GM18951 (cell line): ENCODE data around the gene NCOA7.
A peak's percentile ranks its signal among the peaks of the same experiment; 100 is the strongest.
"Not testable (repeated sequence)": the region's sequence is repeated elsewhere in the genome, so short reads cannot be mapped to it uniquely, and the experiment has no call there.

ENCODE experiments used
- POLR2A ChIP-seq: IDR thresholded peaks from 4 replicates; pipeline ENCODE4 v1.6.1; 2011; ENCODE audit warnings: mild to moderate bottlenecking; ENCODE audit not compliant: insufficient read length, insufficient read depth; ENCODE audit errors: extremely low read depth
- in situ Hi-C: fragments of 300-500 bp; cut with MboI; formaldehyde crosslinking; loops from one replicate; pipeline ENCODE4 v1.12.0; 2022; ENCODE audit warnings: low sequenced_read_pairs, mixed read lengths, inconsistent platforms; ENCODE audit not compliant: unreplicated experiment

Gene NCOA7

GRCh38 chr6:125766641-125767040, 24.1 kb upstream of the NCOA7 start:
- no peak for TF ChIP-seq POLR2A
- in situ Hi-C loops, result loop anchor here (25.0 kb wide), 1 partner anchor 254 kb away; no protein-coding TSS in a partner anchor

- TF ChIP-seq POLR2A, result no peak
- in situ Hi-C loops, result loop anchor here (25.0 kb wide), 1 partner anchor 257 kb away; no protein-coding TSS in a partner anchor
Observed at GRCh38 chr6:125769147-125769783, 21.5 kb upstream of the NCOA7 start.

GRCh38 chr6:125773387-125774341, 17.1 kb upstream of the NCOA7 start:
- in situ Hi-C loops, result loop anchor here (25.0 kb wide), 1 partner anchor 261 kb away; no protein-coding TSS in a partner anchor

GRCh38 chr6:125776107-125776826, 14.5 kb upstream of the NCOA7 start:
- in situ Hi-C loops, result not testable (repeated sequence)

More at GRCh38 chr6:125773387-125774341, 17.1 kb upstream of the NCOA7 start:
- TF ChIP-seq POLR2A, result no peak

GRCh38 chr6:125779924-125780539, 10.7 kb upstream of the NCOA7 start:
- no peak for TF ChIP-seq POLR2A
- in situ Hi-C loops, result loop anchor here (5.0 kb wide), 1 partner anchor 182 kb away; no protein-coding TSS in a partner anchor

GRCh38 chr6:125780540-125781313, 10.0 kb upstream of the NCOA7 start:
- in situ Hi-C loops, result loop anchor here (5.0 kb wide), 1 partner anchor 182 kb away; no protein-coding TSS in a partner anchor
- TF ChIP-seq POLR2A, result peak; percentile 78

- in situ Hi-C loops, result loop anchor here (5.0 kb wide), 1 partner anchor 181 kb away; no protein-coding TSS in a partner anchor
Observed at GRCh38 chr6:125781314-125781868, 9.4 kb upstream of the NCOA7 start.

GRCh38 chr6:125784365-125784764, 6.4 kb upstream of the NCOA7 start:
- no peak for TF ChIP-seq POLR2A
- in situ Hi-C loops, result loop anchor here (5.0 kb wide), 1 partner anchor 178 kb away; no protein-coding TSS in a partner anchor

More at GRCh38 chr6:125781314-125781868, 9.4 kb upstream of the NCOA7 start:
- TF ChIP-seq POLR2A, result no peak

GRCh38 chr6:125787791-125788190, 3.0 kb upstream of the NCOA7 start:
- no peak for TF ChIP-seq POLR2A
- in situ Hi-C loops, result no loop called here

- TF ChIP-seq POLR2A, result no peak
- in situ Hi-C loops, result no loop called here
Observed at GRCh38 chr6:125789167-125789566, 1.6 kb upstream of the NCOA7 start.

- no peak for TF ChIP-seq POLR2A
- in situ Hi-C loops, result no loop called here
Observed at GRCh38 chr6:125789576-125790357, 993 bp upstream of the NCOA7 start.
